H1 (cell line): Measurements from ENCODE around the gene HSCB. TPM values are rescaled to one million over a fixed set of nuclear protein-coding genes. Genes with fewer than 3 reads are reported as not detected.

ENCODE experiments used
- ASH2L ChIP-seq: fragments of 200-600, 300-600 bp; sonication (generic); IDR thresholded peaks from one replicate; pipeline ENCODE4 v1.7.1; 2017; ENCODE audit warnings: low read length
- CBX5 ChIP-seq: fragments of 300-800, 300-1000 bp; sonication (generic); IDR thresholded peaks from 2 replicates; pipeline ENCODE4 v1.7.1; 2016; ENCODE audit warnings: antibody characterized with exemption, low read length, low read depth
- E2F6 ChIP-seq: IDR thresholded peaks from 2 replicates; pipeline ENCODE4 v1.6.1; 2012; ENCODE audit warnings: inconsistent platforms
- EP300 ChIP-seq, 2 experiments: IDR thresholded peaks; 1 replicate in 1 of 2; 2 replicates in 1 of 2; pipeline ENCODE4 v1.6.1; 2011 to 2012; ENCODE audit warnings: low read depth in 2 of 2, low read length in 2 of 2, mild to moderate bottlenecking in 2 of 2, borderline replicate concordance in 1 of 2, inconsistent platforms in 1 of 2, moderate library complexity in 1 of 2
- MAFK ChIP-seq: IDR thresholded peaks from 2 replicates; pipeline ENCODE4 v1.6.1; 2012; ENCODE audit warnings: low read depth, mild to moderate bottlenecking, improper control_type of control experiment, low read length
- POLR2AphosphoS5 ChIP-seq: IDR thresholded peaks from 2 replicates; pipeline ENCODE4 v1.6.1; 2011; ENCODE audit warnings: low read depth, low read length
- POU5F1 ChIP-seq: IDR thresholded peaks from 2 replicates; pipeline ENCODE4 v1.6.1; 2011; ENCODE audit warnings: low read depth, mild to moderate bottlenecking, low read length, moderate library complexity
- SIRT6 ChIP-seq: IDR thresholded peaks from one replicate; pipeline ENCODE4 v1.7.1; 2012; ENCODE audit warnings: low read length, inconsistent platforms
- SP1 ChIP-seq: IDR thresholded peaks from 2 replicates; pipeline ENCODE4 v1.6.1; 2011; ENCODE audit warnings: low read depth, low read length
- polyA plus RNA-seq, 7 experiments: library from polyadenylated mRNA; depleted of rRNA in 3 of 7; stranded (reverse) in 5 of 7; unstranded in 2 of 7; fragments of >200 nt in 5 of 7; fragments of 200-250 nt in 2 of 7; gene quantifications; 1 replicate in 5 of 7; 2 replicates in 1 of 7; 4 replicates in 1 of 7; pipeline versions ENCODE4 v1.2.1 to v1.2.3, GENCODE V29; 2011 to 2013; ENCODE audit warnings: missing spikeins in 2 of 7, mixed read lengths in 2 of 7
- total RNA-seq: library from RNA; stranded (reverse); fragmentation: NEBNext Ultra II Directional; extraction: Animal tissue kit (Norgen Biotek cat#: 25700); gene quantifications from 2 replicates; pipeline ENCODE4 v1.2.1, GENCODE V29; 2021
- TF ChIP-seq, protein P1 (sequence below): fragments of 300-600 bp; sonication (generic); IDR thresholded peaks from 2 replicates; pipeline ENCODE4 v1.7.1; 2012; ENCODE audit warnings: low read length, moderate library complexity, mild to moderate bottlenecking, inconsistent platforms; ENCODE audit not compliant: insufficient replicate concordance

HSCB gene
- total and polyA plus RNA-seq, 2 of the 8 experiments (the other 6 are each of a cell fraction or from before 2014, with no cell fraction given) = 14.7 to 16.6 TPM

GRCh38 chr22:28741785-28742561 lies at the start of gene HSCB, which contains the start of gene CHEK2 (continued):
- TF ChIP-seq POU5F1 = no peak
- TF ChIP-seq MAFK = no peak
- no peak for TF ChIP-seq SIRT6
- TF ChIP-seq EP300 (IDR thresholded peaks at IDR 0.05; ENCODE audit: borderline replicate concordance in 1 of 2, low read depth in 2 of 2, low read length in 2 of 2) = no peak; a peak in 1 of 3 replicates
- peak; percentile 95 for TF ChIP-seq SP1
- TF ChIP-seq CBX5 = no peak
- TF ChIP-seq, protein P1, sequence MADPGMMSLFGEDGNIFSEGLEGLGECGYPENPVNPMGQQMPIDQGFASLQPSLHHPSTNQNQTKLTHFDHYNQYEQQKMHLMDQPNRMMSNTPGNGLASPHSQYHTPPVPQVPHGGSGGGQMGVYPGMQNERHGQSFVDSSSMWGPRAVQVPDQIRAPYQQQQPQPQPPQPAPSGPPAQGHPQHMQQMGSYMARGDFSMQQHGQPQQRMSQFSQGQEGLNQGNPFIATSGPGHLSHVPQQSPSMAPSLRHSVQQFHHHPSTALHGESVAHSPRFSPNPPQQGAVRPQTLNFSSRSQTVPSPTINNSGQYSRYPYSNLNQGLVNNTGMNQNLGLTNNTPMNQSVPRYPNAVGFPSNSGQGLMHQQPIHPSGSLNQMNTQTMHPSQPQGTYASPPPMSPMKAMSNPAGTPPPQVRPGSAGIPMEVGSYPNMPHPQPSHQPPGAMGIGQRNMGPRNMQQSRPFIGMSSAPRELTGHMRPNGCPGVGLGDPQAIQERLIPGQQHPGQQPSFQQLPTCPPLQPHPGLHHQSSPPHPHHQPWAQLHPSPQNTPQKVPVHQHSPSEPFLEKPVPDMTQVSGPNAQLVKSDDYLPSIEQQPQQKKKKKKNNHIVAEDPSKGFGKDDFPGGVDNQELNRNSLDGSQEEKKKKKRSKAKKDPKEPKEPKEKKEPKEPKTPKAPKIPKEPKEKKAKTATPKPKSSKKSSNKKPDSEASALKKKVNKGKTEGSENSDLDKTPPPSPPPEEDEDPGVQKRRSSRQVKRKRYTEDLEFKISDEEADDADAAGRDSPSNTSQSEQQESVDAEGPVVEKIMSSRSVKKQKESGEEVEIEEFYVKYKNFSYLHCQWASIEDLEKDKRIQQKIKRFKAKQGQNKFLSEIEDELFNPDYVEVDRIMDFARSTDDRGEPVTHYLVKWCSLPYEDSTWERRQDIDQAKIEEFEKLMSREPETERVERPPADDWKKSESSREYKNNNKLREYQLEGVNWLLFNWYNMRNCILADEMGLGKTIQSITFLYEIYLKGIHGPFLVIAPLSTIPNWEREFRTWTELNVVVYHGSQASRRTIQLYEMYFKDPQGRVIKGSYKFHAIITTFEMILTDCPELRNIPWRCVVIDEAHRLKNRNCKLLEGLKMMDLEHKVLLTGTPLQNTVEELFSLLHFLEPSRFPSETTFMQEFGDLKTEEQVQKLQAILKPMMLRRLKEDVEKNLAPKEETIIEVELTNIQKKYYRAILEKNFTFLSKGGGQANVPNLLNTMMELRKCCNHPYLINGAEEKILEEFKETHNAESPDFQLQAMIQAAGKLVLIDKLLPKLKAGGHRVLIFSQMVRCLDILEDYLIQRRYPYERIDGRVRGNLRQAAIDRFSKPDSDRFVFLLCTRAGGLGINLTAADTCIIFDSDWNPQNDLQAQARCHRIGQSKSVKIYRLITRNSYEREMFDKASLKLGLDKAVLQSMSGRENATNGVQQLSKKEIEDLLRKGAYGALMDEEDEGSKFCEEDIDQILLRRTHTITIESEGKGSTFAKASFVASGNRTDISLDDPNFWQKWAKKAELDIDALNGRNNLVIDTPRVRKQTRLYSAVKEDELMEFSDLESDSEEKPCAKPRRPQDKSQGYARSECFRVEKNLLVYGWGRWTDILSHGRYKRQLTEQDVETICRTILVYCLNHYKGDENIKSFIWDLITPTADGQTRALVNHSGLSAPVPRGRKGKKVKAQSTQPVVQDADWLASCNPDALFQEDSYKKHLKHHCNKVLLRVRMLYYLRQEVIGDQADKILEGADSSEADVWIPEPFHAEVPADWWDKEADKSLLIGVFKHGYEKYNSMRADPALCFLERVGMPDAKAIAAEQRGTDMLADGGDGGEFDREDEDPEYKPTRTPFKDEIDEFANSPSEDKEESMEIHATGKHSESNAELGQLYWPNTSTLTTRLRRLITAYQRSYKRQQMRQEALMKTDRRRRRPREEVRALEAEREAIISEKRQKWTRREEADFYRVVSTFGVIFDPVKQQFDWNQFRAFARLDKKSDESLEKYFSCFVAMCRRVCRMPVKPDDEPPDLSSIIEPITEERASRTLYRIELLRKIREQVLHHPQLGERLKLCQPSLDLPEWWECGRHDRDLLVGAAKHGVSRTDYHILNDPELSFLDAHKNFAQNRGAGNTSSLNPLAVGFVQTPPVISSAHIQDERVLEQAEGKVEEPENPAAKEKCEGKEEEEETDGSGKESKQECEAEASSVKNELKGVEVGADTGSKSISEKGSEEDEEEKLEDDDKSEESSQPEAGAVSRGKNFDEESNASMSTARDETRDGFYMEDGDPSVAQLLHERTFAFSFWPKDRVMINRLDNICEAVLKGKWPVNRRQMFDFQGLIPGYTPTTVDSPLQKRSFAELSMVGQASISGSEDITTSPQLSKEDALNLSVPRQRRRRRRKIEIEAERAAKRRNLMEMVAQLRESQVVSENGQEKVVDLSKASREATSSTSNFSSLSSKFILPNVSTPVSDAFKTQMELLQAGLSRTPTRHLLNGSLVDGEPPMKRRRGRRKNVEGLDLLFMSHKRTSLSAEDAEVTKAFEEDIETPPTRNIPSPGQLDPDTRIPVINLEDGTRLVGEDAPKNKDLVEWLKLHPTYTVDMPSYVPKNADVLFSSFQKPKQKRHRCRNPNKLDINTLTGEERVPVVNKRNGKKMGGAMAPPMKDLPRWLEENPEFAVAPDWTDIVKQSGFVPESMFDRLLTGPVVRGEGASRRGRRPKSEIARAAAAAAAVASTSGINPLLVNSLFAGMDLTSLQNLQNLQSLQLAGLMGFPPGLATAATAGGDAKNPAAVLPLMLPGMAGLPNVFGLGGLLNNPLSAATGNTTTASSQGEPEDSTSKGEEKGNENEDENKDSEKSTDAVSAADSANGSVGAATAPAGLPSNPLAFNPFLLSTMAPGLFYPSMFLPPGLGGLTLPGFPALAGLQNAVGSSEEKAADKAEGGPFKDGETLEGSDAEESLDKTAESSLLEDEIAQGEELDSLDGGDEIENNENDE = no peak
- peak; percentile 86 for TF ChIP-seq ASH2L
- TF ChIP-seq POLR2AphosphoS5 = peak; percentile 71; the same call in 1 of the 2 replicates
- peak; percentile 78 for TF ChIP-seq E2F6
